HepG2 (cell line): Measurements from ENCODE around the gene USP27X. TPM values are rescaled to one million over a fixed set of nuclear protein-coding genes. Genes with fewer than 3 reads are reported as not detected.
A peak's percentile ranks its signal among the peaks of the same experiment; 100 is the strongest.

Experiments
- ATM ChIP-seq: fragments of 450-650 bp; IDR thresholded peaks from 2 replicates; pipeline ENCODE4 v1.7.1; 2017; ENCODE audit warnings: mild to moderate bottlenecking, borderline replicate concordance
- CSRNP2 ChIP-seq: sonication (generic); formaldehyde crosslinking; conservative IDR thresholded peaks from 2 replicates; pipeline ENCODE4 v1.8.0; 2022; ENCODE audit warnings: low read depth, missing genetic modification reagents
- GABPB1 ChIP-seq: IDR thresholded peaks from 2 replicates; pipeline ENCODE4 v1.6.1; 2016; ENCODE audit warnings: mild to moderate bottlenecking, missing genetic modification reagents, moderate library complexity, missing compliant biosample characterization
- GMEB2 ChIP-seq: IDR thresholded peaks from 2 replicates; pipeline ENCODE4 v1.6.1; 2016; ENCODE audit warnings: missing biosample characterization, missing genetic modification reagents, low read depth
- IKZF1 ChIP-seq: fragments of 450-650 bp; IDR thresholded peaks from 2 replicates; pipeline ENCODE4 v1.7.1; 2016
- MEF2D ChIP-seq: sonication (generic); formaldehyde crosslinking; IDR thresholded peaks from 2 replicates; pipeline ENCODE4 v1.5.1; 2020; ENCODE audit warnings: mild to moderate bottlenecking, missing genetic modification reagents
- NAIF1 ChIP-seq: sonication (generic); formaldehyde crosslinking; IDR thresholded peaks from 2 replicates; pipeline ENCODE4 v1.5.0; 2020; ENCODE audit warnings: mild to moderate bottlenecking, missing genetic modification reagents, borderline replicate concordance
- PATZ1 ChIP-seq: sonication (generic); formaldehyde crosslinking; IDR thresholded peaks from 2 replicates; pipeline ENCODE4 v1.4.0; 2020; ENCODE audit warnings: missing genetic modification reagents
- PBX2 ChIP-seq: IDR thresholded peaks from 2 replicates; pipeline ENCODE4 v1.6.1; 2016; ENCODE audit warnings: control low read depth
- POGK ChIP-seq: sonication (generic); formaldehyde crosslinking; conservative IDR thresholded peaks from 2 replicates; pipeline ENCODE4 v1.8.0; 2022; ENCODE audit warnings: mild to moderate bottlenecking, moderate library complexity, missing genetic modification reagents
- ZFAT ChIP-seq: sonication (generic); formaldehyde crosslinking; conservative IDR thresholded peaks from 2 replicates; pipeline ENCODE4 v1.8.1; 2023; ENCODE audit warnings: missing genetic modification reagents, inconsistent platforms
- ZFP90 ChIP-seq: sonication (generic); formaldehyde crosslinking; IDR thresholded peaks from 2 replicates; pipeline ENCODE4 v1.8.0; 2022; ENCODE audit warnings: missing genetic modification reagents, mild to moderate bottlenecking, inconsistent platforms, borderline replicate concordance
- ZNF382 ChIP-seq: sonication (generic); formaldehyde crosslinking; IDR thresholded peaks from 2 replicates; pipeline ENCODE4 v1.5.0; 2020; ENCODE audit warnings: missing genetic modification reagents, mild to moderate bottlenecking, borderline replicate concordance
- ZNF660 ChIP-seq: sonication (generic); formaldehyde crosslinking; IDR thresholded peaks from 2 replicates; pipeline ENCODE4 v1.5.1; 2020; ENCODE audit warnings: mild to moderate bottlenecking, low read depth, missing genetic modification reagents, borderline replicate concordance
- ZNF687 ChIP-seq: sonication (generic); formaldehyde crosslinking; IDR thresholded peaks from 2 replicates; pipeline ENCODE4 v1.5.1; 2020; ENCODE audit warnings: mild to moderate bottlenecking, missing genetic modification reagents, moderate library complexity
- polyA plus RNA-seq, 8 experiments: library from polyadenylated mRNA; depleted of rRNA in 3 of 8; stranded (reverse) in 7 of 8; unstranded in 1 of 8; fragments of >200 nt; fragmentation: Illumina TruSeq in 4 of 8; extraction: Trizol in 4 of 8; gene quantifications; 2 replicates each; pipeline versions ENCODE4 v1.2.1 to v1.2.3, GENCODE V29; 2011 to 2016; ENCODE audit warnings: low read depth in 4 of 8, missing spikeins in 1 of 8, mixed read lengths in 1 of 8; ENCODE audit not compliant: insufficient read depth in 1 of 8
- total RNA-seq, 5 experiments: library from RNA; depleted of rRNA; stranded (reverse); fragments of >200 nt; fragmentation: Illumina TruSeq; extraction: Trizol; gene quantifications; 2 replicates each; pipeline ENCODE4 v1.2.3, GENCODE V29; 2016; ENCODE audit warnings: low read depth in 1 of 5

USP27X gene
- total and polyA plus RNA-seq, 2 of the 13 experiments (the other 11 are each of a cell fraction or from before 2014, with no cell fraction given), result 7.2 to 9.7 TPM

- TF ChIP-seq GMEB2 (CRISPR knock-in tag), result no peak
- TF ChIP-seq ZFAT (CRISPR knock-in tag), result no peak
- no peak for TF ChIP-seq PBX2
- TF ChIP-seq ZNF382, result no peak
- no peak; the same call in 1 of the 2 replicates for TF ChIP-seq MEF2D (CRISPR knock-in tag)
- TF ChIP-seq NAIF1, result peak; percentile 49; the same call in 1 of the 2 replicates
- TF ChIP-seq ATM, result no peak
- TF ChIP-seq POGK, result no peak
- TF ChIP-seq ZNF660 (CRISPR knock-in tag), result no peak
- peak; percentile 89 for TF ChIP-seq ZNF687 (CRISPR knock-in tag)
- TF ChIP-seq CSRNP2, result no peak
- no peak for TF ChIP-seq PATZ1
- peak; percentile 54; the same call in 1 of the 2 replicates for TF ChIP-seq GABPB1 (CRISPR knock-in tag)
- no peak for TF ChIP-seq ZFP90 (CRISPR knock-in tag)
- no peak for TF ChIP-seq IKZF1
Measured at GRCh38 chrX:49922291-49923241, 43.3 kb downstream of the USP27X start, which contains the start of gene CLCN5 (continued).
